HG03039 (cell line): Measurements from ENCODE around the gene SPATA16.

Source experiments
- ATAC-seq: cut with Tn5 transposase; IDR thresholded peaks from one replicate; pipeline ENCODE4 v1.9.1; 2021; ENCODE audit warnings: mild to moderate bottlenecking, moderate library complexity; ENCODE audit not compliant: unreplicated experiment

Gene SPATA16

GRCh38 chr3:173007079-173007723, 133.8 kb downstream of the SPATA16 start:
- ATAC-seq = no peak

- ATAC-seq = no peak
These were observed 135.0 kb downstream of the SPATA16 start for GRCh38 chr3:173006006-173006405.

- ATAC-seq = no peak
These were observed 136.4 kb downstream of the SPATA16 start for GRCh38 chr3:173004681-173005080.

GRCh38 chr3:173003956-173004355, 137.1 kb downstream of the SPATA16 start:
- ATAC-seq = no peak

GRCh38 chr3:173003471-173003870, 137.6 kb downstream of the SPATA16 start:
- ATAC-seq = no peak

GRCh38 chr3:173001622-173002021, 139.4 kb downstream of the SPATA16 start:
- ATAC-seq = no peak

- no peak for ATAC-seq
These were observed 140.5 kb downstream of the SPATA16 start for GRCh38 chr3:173000553-173000952.

GRCh38 chr3:172993412-172993811, 147.6 kb downstream of the SPATA16 start:
- ATAC-seq = no peak

- ATAC-seq = no peak
These were observed 149.5 kb downstream of the SPATA16 start for GRCh38 chr3:172991424-172991996.

- ATAC-seq = no peak
These were observed 151.7 kb downstream of the SPATA16 start for GRCh38 chr3:172989373-172989772.

- ATAC-seq = no peak
These were observed 153.8 kb downstream of the SPATA16 start for GRCh38 chr3:172987273-172987672.

GRCh38 chr3:172984914-172985313, 156.1 kb downstream of the SPATA16 start:
- no peak for ATAC-seq

GRCh38 chr3:172982736-172983364, 158.2 kb downstream of the SPATA16 start:
- ATAC-seq = no peak

GRCh38 chr3:172981407-172981983, 159.5 kb downstream of the SPATA16 start:
- ATAC-seq = no peak

- ATAC-seq = no peak
These were observed 160.2 kb downstream of the SPATA16 start for GRCh38 chr3:172980849-172981248.

GRCh38 chr3:172977696-172978095, 163.3 kb downstream of the SPATA16 start:
- ATAC-seq = no peak

GRCh38 chr3:172974969-172975368, 166.1 kb downstream of the SPATA16 start:
- no peak for ATAC-seq

- ATAC-seq = no peak
These were observed 167.2 kb downstream of the SPATA16 start for GRCh38 chr3:172973799-172974198.

- ATAC-seq = no peak
These were observed 168.3 kb downstream of the SPATA16 start for GRCh38 chr3:172972717-172973116.

GRCh38 chr3:172972067-172972466, 169.0 kb downstream of the SPATA16 start:
- ATAC-seq = no peak

GRCh38 chr3:172968646-172969045, 172.4 kb downstream of the SPATA16 start:
- ATAC-seq = no peak

GRCh38 chr3:172965256-172965655, 175.8 kb downstream of the SPATA16 start:
- ATAC-seq = no peak
